NCI-H187 treated with DMSO at 0.1 percent for 48 hours (cell line): Measurements from ENCODE around the gene AQP4.

Source experiments
- DNase-seq: peaks from one replicate; lab custom pipeline; 2025; lab: John Stamatoyannopoulos, UW

AQP4 gene

DNA sequence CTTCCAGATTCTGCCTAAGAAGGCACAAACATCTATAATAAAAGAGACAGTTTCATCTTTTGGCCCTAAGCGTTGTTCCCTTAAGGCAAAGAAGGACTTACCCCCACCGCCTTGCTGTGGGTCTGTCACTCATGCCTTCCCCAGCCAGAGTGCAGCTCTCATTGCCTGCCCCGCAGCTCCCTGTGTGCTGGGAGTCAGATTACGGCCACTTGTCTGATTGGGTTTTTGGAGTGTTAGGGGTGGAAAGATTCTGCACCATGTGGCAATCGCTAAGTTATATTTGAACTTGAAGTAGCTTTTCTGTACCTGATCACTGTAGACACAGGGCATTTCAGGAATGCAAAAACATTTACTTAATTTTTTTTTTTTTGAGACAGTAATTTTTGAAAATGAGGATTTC lies at the start of gene AQP4:
Gene AQP4, minus strand, starts transcription at position 151 of the 400 bp plus-strand sequence. Its CDS starts 18 bp downstream, at position 133.
- peak; percentile 41 for DNase-seq

DNA sequence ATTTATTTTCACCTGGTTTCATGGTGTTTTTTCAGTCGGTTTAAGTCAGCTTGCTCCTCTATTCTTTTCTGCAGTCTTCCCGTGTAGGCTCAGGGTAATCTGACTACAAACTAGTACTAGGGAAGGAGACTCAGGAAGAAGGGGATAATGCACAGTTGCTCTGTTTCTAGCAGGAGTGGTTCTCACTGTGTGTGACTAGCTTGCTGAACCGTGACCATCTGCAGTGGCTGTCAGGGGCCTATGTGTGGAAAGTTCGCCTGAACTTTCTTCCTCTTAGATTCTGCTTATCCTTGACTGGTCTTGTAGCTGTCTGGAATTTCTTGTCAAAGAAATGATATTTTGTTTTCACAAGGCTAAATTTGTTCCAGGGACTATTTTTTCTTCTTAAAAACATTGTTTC lies 46.3 kb upstream of the AQP4 start:
- no peak for DNase-seq

- DNase-seq: no peak
Observed at GRCh38 chr18:26909599-26910290, 44.2 kb upstream of the AQP4 start.

DNA sequence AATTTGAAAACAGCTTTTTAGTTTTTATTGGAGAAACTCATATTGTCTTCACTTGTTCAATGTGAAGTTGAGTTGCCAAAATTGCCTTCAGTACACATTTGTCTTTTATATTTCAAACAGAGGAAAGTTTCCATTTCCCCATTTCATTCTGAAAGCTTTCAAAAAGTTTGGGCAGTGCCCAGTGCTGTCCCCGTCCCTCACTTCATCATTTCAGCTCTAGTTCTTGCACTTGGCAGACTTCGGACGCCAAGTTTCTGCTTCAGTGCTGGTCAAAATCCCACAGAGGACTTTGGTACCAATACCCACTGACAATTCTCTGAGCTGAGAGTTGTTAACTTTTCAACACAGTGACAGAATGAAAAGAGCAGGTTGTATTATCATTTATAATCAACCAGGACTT lies 43.4 kb upstream of the AQP4 start:
- no peak for DNase-seq

GRCh38 chr18:26902291-26902690 lies 36.8 kb upstream of the AQP4 start:
- DNase-seq: no peak

- no peak for DNase-seq
Observed at GRCh38 chr18:26901020-26901419, 35.5 kb upstream of the AQP4 start.

- no peak for DNase-seq
Observed at GRCh38 chr18:26894426-26894825, 28.9 kb upstream of the AQP4 start.

- no peak for DNase-seq
Observed at GRCh38 chr18:26893996-26894395, 28.5 kb upstream of the AQP4 start.

DNA sequence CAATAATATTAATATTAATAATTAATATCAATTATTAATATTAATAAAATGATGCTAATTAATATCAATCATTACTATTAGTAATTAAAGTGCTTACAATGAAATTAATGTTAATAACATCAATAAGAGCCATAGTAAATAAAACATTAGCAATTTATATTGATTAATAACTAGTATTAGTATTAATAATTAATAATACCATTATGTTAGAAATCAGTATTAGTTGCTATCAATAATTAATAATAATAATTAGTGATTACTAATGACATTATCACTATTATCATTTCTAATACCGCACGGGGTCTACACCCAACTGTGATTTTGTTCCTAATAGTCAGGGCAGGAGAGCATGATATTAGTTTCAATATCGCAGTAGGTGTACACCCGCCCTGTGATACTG lies 22.8 kb upstream of the AQP4 start:
- DNase-seq: no peak

DNA sequence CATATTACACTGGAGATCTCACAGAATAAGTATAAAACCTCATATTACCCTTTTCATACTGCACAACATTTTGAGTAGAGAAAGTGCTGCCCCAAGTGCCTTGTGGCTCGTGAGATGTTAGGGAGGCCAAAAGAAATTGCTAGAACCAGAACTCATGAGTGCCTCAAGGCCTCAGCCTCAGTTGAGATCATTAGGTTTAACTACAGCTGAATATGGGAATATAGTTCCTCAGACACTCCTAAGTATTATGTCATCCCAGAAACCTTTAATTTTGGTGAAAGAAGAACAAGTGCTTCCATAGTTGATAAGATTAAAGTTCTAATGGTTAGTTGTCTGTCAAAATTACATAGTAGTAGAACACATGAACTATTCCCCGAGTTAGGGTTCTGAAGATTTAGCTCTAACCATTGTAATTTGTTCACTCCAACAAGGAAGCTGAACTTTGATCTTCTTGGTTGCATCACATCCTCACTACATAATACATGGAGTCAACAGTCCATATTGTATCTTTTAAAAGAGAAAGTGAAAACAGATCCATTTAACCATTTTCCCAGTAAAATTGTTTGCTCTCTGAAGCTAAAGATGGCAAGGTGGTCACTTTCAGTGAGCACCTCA lies 9.6 kb upstream of the AQP4 start:
- DNase-seq: no peak

DNA sequence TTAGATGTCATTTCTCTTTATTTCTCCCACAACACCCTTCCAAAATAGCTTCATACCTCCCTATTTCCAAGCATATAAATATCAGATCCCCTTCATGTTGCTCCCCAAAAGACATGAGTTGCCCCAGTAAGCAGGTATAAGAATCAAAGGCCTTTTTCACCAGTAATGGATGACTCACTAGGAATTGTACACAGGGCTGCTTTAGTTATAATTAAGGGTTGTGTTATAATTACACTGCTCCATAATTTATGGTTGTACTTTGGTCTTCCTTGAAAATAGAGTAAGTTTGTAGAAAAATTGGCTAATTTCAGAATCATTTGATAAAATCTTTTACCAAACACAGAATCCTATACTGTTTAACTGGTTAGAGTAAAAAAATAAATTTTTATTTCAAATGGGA lies 8.8 kb upstream of the AQP4 start:
- DNase-seq: no peak

GRCh38 chr18:26869640-26870039 lies 4.1 kb upstream of the AQP4 start:
- DNase-seq: no peak

GRCh38 chr18:26868968-26869586 lies 3.6 kb upstream of the AQP4 start:
- DNase-seq: no peak

GRCh38 chr18:26867471-26867870 lies 2.0 kb upstream of the AQP4 start:
- DNase-seq: no peak

GRCh38 chr18:26864658-26865057 lies 849 bp downstream of the AQP4 start:
- DNase-seq: no peak

DNA sequence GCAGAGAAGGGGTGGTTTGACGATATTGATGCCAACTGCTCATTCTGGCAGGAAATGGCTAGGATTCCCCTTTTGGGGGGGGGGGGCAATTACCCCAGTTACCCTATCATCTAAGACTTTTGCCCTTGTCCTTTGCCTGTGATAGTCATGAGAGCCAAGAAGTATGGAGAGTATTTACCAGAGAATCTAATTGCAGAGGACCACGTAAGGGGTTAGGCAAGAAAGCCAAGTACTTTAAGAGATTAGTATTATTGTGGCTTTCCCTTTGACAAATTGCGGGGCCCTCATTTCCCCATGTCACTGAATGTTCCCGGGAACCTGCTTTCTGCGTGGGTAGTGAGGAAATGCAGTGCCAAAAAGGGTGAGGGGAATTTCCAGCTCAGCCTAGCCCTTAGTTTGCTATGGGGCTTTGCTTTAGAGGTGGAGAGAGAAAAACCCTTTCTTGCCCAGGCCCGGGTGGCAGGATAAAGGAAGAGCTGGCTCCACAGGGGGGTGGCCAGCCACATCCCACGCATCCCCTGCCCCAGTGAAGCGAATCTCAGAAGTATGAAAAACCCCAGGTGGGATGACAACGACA lies 1.5 kb downstream of the AQP4 start:
- no peak for DNase-seq

DNA sequence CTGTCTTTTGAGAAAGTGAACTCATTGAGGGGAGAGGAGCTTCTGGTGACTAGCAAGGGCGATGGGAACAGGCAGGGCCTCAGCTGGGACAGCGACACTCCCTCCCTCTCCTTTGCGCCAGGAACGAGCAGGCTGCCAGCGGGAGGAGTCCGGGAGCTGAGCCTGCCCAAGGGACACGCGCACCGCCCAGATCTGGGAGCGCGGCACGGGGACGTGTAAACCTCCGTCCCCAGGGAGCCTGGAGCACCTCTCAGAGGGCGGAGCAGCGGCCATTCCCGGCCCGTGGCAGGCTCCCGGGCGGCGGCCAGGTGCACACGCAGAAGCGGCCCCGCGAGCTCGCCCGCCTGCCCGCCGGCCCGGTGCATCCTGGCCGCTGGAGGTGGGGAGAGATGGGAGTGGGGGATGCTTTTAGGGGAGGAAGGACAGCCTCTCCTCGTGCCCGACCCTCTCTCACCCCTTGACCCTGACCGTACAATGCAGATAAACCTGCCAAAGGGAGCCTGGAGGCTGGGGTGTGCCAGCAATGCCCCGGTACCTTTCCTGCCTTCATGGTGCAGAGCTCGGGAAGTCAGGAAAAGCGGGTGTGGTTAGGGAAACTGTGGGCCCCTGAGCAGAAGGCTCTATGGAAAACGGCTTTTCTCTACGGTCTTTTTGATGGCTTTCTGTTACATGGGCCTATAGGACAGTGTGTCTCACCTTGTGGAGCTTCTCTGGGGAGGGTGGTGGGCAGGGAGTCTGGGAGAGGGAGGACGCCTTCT lies 2.2 kb downstream of the AQP4 start:
- DNase-seq: peak; percentile 6

DNA sequence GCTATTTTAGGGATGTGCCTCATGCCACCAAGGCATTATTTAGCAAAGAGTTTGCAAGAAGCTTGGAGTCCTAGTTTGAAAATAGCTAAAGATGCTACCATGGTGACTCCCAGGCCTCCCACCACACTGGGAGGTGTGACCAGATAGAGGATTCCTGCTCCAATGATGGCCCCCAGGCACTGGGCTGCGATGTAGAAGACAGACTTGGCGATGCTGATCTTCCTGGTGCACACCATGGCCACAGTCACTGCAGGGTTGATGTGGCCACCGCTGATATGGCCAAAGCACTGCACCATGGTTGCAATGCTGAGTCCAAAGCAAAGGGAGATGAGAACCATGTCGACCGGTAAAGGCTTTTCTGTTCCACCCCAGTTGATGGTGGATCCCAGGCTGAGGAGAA lies 3.4 kb downstream of the AQP4 start:
- DNase-seq: no peak

DNA sequence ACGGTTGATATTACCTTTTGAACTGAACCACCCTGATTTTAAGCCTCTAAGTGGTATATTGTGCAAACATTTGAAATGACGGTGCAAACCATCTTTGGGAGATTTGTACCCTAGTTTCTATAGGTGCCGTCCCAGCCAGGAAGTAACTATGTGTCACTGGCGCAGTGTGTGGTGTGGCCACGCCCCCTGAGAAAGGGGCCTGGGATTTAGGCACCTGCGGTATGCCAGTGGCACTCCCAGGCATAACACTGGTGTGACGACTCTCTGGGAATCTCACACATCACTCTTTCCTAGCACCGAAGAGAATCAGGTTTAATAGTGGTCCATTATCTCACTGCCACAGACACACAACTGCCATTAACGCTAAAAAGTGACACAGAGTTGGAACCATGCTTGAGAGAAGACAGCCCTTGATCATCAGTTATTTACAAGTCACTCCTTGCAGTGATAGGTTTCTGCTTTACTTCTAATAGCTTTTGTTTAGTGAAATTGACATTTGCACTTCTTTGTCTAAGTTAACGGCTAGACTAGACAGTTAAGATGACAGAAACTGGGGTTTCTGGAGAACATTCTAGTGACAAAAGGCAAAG lies 11.1 kb downstream of the AQP4 start:
- DNase-seq: no peak

DNA sequence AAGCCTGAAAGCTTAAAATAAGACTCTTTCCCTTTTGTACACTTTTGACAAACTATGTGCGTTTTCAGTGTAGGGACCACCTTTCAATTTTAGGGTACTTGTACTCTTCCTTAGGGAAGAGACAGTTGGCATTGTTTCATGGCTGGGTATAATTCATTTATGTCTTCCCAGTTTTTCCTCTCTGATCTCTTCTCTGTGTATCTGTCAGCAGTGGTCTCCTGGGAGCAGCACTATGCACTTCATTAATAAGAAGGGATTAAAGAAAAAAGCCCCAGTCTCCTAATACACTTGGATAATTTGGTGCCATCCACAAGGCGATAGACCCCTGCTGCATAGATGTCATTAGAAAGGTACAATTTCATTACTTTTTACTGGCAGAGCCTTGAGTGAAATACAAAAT lies 12.1 kb downstream of the AQP4 start:
- DNase-seq: no peak

DNA sequence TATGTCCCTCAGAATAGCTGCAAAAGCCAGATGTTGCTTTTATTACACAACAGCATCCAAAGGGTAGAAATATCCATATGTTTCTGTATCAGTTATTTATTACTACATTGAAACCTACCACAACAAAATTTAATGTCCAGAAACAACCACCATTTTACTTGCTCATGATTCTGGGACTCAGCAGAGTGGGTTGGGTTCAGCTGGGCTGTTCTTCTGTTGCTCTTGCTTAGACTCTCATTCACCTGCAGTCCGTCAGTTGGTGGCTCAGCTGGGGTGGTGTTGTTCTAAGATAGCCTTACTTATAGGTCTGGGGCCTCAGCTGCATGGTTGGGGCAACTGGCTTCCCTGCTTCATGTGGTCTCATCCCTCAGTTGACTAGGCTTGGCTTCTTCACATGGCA lies 21.7 kb downstream of the AQP4 start:
- DNase-seq: no peak

GRCh38 chr18:26840965-26841364 lies 24.5 kb downstream of the AQP4 start:
- no peak for DNase-seq
